GM18909 (cell line): ENCODE measurements around the gene FZD8.
A peak's percentile ranks its signal among the peaks of the same experiment; 100 is the strongest.

Source experiments
- ATAC-seq: cut with Tn5 transposase; IDR thresholded peaks from one replicate; pipeline ENCODE4 v1.9.1; 2021; ENCODE audit warnings: mild to moderate bottlenecking; ENCODE audit not compliant: unreplicated experiment, poor library complexity

FZD8 gene

GRCh38 chr10:35641676-35642034, 441 bp downstream of the FZD8 start:
- peak; percentile 24 for ATAC-seq

- ATAC-seq = peak; percentile 37
Observed at GRCh38 chr10:35640951-35641675, 983 bp downstream of the FZD8 start.

- peak; percentile 42 for ATAC-seq
Observed at GRCh38 chr10:35640474-35640873, 1.6 kb downstream of the FZD8 start.

- ATAC-seq = no peak
Observed at GRCh38 chr10:35639728-35640401, 2.2 kb downstream of the FZD8 start.

GRCh38 chr10:35639021-35639727, 2.9 kb downstream of the FZD8 start:
- no peak for ATAC-seq

GRCh38 chr10:35638101-35638500, 4.0 kb downstream of the FZD8 start:
- no peak for ATAC-seq

- ATAC-seq = no peak
Observed at GRCh38 chr10:35637462-35637861, 4.6 kb downstream of the FZD8 start.

GRCh38 chr10:35636956-35637355, 5.1 kb downstream of the FZD8 start:
- ATAC-seq = no peak

GRCh38 chr10:35635576-35635975, 6.5 kb downstream of the FZD8 start:
- ATAC-seq = peak; percentile 79

GRCh38 chr10:35633006-35633980, 8.8 kb downstream of the FZD8 start:
- no peak for ATAC-seq

GRCh38 chr10:35632027-35632426, 10.1 kb downstream of the FZD8 start:
- ATAC-seq = no peak

GRCh38 chr10:35631404-35631803, 10.7 kb downstream of the FZD8 start:
- ATAC-seq = no peak

GRCh38 chr10:35626971-35627507, 15.1 kb downstream of the FZD8 start:
- no peak for ATAC-seq

- no peak for ATAC-seq
Observed at GRCh38 chr10:35614312-35614711, 27.8 kb downstream of the FZD8 start.

GRCh38 chr10:35613597-35614226, 28.4 kb downstream of the FZD8 start:
- ATAC-seq = no peak

GRCh38 chr10:35613107-35613440, 29.0 kb downstream of the FZD8 start:
- no peak for ATAC-seq

GRCh38 chr10:35612385-35613106, 29.6 kb downstream of the FZD8 start:
- no peak for ATAC-seq

- no peak for ATAC-seq
Observed at GRCh38 chr10:35611750-35612149, 30.3 kb downstream of the FZD8 start.

- ATAC-seq = no peak
Observed at GRCh38 chr10:35608328-35608672, 33.8 kb downstream of the FZD8 start.
